ENCODE measurements around the gene RAB9B.

Gene RAB9B

DNA sequence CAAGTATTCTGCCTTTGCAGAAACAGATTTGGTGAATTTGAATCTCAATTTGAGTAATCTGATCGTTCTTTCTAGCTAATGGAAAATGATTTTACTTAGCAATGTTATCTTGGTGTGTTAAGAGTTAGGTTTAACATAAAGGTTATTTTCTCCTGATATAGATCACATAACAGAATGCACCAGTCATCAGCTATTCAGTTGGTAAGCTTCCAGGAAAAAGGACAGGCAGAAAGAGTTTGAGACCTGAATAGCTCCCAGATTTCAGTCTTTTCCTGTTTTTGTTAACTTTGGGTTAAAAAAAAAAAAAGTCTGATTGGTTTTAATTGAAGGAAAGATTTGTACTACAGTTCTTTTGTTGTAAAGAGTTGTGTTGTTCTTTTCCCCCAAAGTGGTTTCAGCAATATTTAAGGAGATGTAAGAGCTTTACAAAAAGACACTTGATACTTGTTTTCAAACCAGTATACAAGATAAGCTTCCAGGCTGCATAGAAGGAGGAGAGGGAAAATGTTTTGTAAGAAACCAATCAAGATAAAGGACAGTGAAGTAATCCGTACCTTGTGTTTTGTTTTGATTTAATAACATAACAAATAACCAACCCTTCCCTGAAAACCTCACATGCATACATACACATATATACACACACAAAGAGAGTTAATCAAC lies 40.1 kb downstream of the RAB9B start:
- no peaks in the 10 kb centered on the region for H3K9me3 ChIP-seq
- H3K4me3 ChIP-seq = no peak overlapping the region
- H3K27me3 ChIP-seq = no peaks in the 10 kb centered on the region
- H3K4me2 ChIP-seq = no peak overlapping the region
- no peak for TF ChIP-seq Cebpa-rat (IDR thresholded peaks at IDR 0.05)
- H3K36me3 ChIP-seq = no peaks in the 10 kb centered on the region
- no peak overlapping the region for H3K27ac ChIP-seq
- H4K20me1 ChIP-seq = no peaks in the 10 kb centered on the region
- no peak overlapping the region for H3K9ac ChIP-seq
- H3K4me1 ChIP-seq = no peaks in the 10 kb centered on the region

DNA sequence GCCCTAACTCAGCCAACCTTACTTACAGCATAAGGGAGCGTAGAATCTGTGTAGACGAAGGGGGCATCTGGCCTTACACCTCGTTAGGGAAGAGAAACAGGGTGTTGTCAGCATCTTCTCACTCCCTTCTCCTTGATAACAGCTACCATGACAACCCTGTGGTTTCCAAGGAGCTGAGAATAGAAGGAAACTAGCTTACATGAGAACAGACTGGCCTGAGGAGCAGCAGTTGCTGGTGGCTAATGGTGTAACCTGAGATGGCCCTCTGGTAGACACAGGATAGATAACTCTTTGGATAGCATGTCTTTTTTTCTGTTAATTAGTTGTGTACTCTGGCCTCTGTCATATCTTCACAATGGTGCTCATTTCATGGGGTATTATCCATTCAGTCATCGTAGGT lies 40.8 kb downstream of the RAB9B start:
- H3K36me3 ChIP-seq = no peaks in the 10 kb centered on the region
- H3K4me3 ChIP-seq = no peak overlapping the region

GRCh38 chrX:103789004-103789403 lies 43.1 kb downstream of the RAB9B start:
- Histone ChIP-seq H3K9ac (no peak overlapping the region), H3K4me3 (no peak overlapping the region), H3K27ac (no peak overlapping the region), H3K36me3 (no peaks in the 10 kb centered on the region), H3K4me2 (no peak overlapping the region), H4K20me1 (no peaks in the 10 kb centered on the region), H3K27me3 (no peaks in the 10 kb centered on the region), H3K4me1 (no peaks in the 10 kb centered on the region), H3K9me3 (no peaks in the 10 kb centered on the region)
- no peak for TF ChIP-seq Cebpa-rat (IDR thresholded peaks at IDR 0.05)

More for the DNA sequence above, 40.8 kb downstream of the RAB9B start:
- Histone ChIP-seq H3K9ac (no peak overlapping the region), H3K4me2 (no peak overlapping the region), H3K27ac (no peak overlapping the region), H4K20me1 (no peaks in the 10 kb centered on the region), H3K4me1 (no peaks in the 10 kb centered on the region), H3K9me3 (no peaks in the 10 kb centered on the region), H3K27me3 (no peaks in the 10 kb centered on the region)
- TF ChIP-seq Cebpa-rat (IDR thresholded peaks at IDR 0.05) = no peak

GRCh38 chrX:103783971-103784370 lies 48.1 kb downstream of the RAB9B start:
- H3K27me3 ChIP-seq = no peaks in the 10 kb centered on the region
- no peak overlapping the region for H3K27ac ChIP-seq
- TF ChIP-seq Cebpa-rat (IDR thresholded peaks at IDR 0.05) = no peak
- no peak overlapping the region for H3K4me2 ChIP-seq
- H3K4me1 ChIP-seq = no peaks in the 10 kb centered on the region
- no peaks in the 10 kb centered on the region for H4K20me1 ChIP-seq
- H3K36me3 ChIP-seq = no peaks in the 10 kb centered on the region
- no peak overlapping the region for H3K4me3 ChIP-seq
- no peaks in the 10 kb centered on the region for H3K9me3 ChIP-seq
- H3K9ac ChIP-seq = no peak overlapping the region

DNA sequence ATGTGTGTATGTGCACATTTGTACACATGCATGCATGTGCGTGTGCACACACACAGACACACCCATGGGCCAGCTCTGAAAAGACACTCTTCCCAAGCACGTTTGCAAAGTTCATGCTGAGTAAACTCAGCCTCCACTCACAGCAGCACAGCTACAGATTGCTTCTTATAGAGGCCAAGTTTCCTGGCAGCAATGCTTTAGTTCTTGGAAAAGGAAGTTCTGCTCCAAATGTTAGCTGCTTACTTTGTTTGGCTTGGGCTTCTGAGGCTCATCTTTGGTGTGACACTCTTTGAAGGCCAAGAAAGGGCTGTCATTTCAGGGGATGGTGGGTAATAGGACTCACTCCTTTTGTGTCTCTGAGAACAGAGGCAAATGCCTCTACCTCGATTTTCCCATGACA lies 48.9 kb downstream of the RAB9B start:
- TF ChIP-seq Cebpa-rat (IDR thresholded peaks at IDR 0.05) = no peak
- H3K4me1 ChIP-seq = no peaks in the 10 kb centered on the region
- no peaks in the 10 kb centered on the region for H4K20me1 ChIP-seq
- no peaks in the 10 kb centered on the region for H3K27me3 ChIP-seq
- no peaks in the 10 kb centered on the region for H3K36me3 ChIP-seq
- H3K9me3 ChIP-seq = no peaks in the 10 kb centered on the region
- H3K27ac ChIP-seq = no peak overlapping the region
- no peak overlapping the region for H3K4me3 ChIP-seq
- no peak overlapping the region for H3K4me2 ChIP-seq
- H3K9ac ChIP-seq = no peak overlapping the region

- no peaks in the 10 kb centered on the region for H3K9me3 ChIP-seq
- no peak overlapping the region for H3K4me2 ChIP-seq
- no peaks in the 10 kb centered on the region for H3K4me1 ChIP-seq
- no peaks in the 10 kb centered on the region for H3K27me3 ChIP-seq
- H3K4me3 ChIP-seq = no peak overlapping the region
- H3K9ac ChIP-seq = no peak overlapping the region
- H3K27ac ChIP-seq = no peak overlapping the region
- H3K36me3 ChIP-seq = no peaks in the 10 kb centered on the region
- H4K20me1 ChIP-seq = no peaks in the 10 kb centered on the region
- TF ChIP-seq Cebpa-rat (IDR thresholded peaks at IDR 0.05) = no peak
These were observed 49.4 kb downstream of the RAB9B start for GRCh38 chrX:103782640-103783039.

DNA sequence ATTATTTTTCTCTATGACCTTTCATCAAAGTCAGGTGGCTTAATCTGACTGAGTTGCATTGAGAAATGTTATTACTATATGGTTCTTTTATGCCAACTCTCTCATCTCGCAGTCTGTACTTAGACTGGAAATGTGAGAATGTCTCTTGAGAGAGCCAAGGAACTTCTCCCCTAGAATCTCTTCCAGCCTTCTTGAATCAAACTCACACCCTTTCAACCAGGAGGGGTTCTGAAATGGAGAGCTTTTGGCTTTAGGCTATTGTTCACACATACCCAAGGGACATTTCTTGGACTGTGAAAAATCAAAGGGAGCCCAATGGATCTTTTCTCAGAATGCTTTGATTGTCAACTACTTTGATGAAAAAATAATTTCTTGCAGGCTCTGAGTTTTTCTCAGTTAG lies 50.4 kb downstream of the RAB9B start:
- Histone ChIP-seq H3K9ac (no peak overlapping the region), H3K4me2 (no peak overlapping the region), H3K4me1 (no peaks in the 10 kb centered on the region), H3K4me3 (no peak overlapping the region), H3K27me3 (no peaks in the 10 kb centered on the region), H3K9me3 (no peaks in the 10 kb centered on the region), H3K27ac (no peak overlapping the region), H4K20me1 (no peaks in the 10 kb centered on the region), H3K36me3 (no peaks in the 10 kb centered on the region)
- TF ChIP-seq Cebpa-rat (IDR thresholded peaks at IDR 0.05) = no peak

DNA sequence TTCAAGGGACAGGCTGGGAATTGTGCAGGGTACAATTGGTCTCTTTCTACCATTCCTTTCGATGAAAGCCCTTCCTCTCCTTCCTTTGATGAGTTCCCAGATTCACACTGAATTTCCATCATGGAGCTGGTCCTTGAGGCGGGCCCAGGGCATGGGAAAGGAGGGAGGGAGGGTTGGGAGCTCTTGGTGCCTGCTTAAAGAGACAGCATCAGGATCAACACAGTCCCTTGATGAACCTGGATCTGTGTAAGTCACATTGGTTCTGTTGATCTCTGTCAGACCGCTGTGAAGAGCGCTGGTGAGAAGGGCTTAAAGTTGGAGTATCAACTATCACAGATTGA lies 51.0 kb downstream of the RAB9B start:
- no peak overlapping the region for H3K4me2 ChIP-seq

DNA sequence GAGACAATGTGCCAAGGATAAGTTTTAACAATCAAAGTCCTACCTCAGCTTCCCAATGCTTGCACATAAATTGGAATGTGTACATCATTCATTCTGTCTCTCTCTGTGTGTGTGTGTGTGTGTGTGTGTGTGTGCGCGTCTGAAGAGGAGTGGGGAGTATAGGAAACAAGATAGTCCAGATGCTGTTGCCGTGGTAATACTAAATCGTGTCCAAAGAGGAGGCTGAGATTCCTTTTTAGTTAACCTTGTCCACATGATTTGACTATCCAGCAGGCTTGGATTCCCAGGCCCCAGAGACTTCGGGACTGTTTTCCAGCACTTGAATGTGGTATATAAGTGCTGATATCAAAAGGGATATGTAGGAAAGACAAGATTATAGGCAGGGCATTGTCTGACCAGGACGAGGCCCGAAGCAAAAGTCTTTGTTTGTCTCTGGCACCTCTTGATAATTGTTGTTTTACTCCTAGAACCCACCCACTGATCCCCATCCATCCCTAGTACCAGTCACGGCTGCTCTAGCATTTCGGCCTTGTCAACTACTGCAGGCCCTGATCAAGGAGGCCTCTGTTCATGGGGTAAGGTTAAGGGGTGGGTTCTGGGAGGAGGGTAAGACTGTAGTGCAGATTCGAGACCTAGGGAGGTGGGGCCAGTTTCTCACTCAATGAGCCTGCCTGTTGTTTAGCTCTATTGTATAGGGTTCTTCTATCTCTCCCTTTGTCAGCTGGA lies 51.6 kb downstream of the RAB9B start:
- no peak overlapping the region for H3K4me3 ChIP-seq
- H3K9me3 ChIP-seq = no peaks in the 10 kb centered on the region
- no peaks in the 10 kb centered on the region for H3K36me3 ChIP-seq
- no peak for TF ChIP-seq Cebpa-rat (IDR thresholded peaks at IDR 0.05)
- no peaks in the 10 kb centered on the region for H3K4me1 ChIP-seq
- H3K9ac ChIP-seq = no peak overlapping the region
- no peak overlapping the region for H3K27ac ChIP-seq
- H3K4me2 ChIP-seq = no peak overlapping the region
- H3K27me3 ChIP-seq = no peaks in the 10 kb centered on the region
- H4K20me1 ChIP-seq = no peaks in the 10 kb centered on the region

More for the DNA sequence above, 51.0 kb downstream of the RAB9B start:
- Histone ChIP-seq H3K27ac (no peak overlapping the region), H3K27me3 (no peaks in the 10 kb centered on the region), H3K9ac (no peak overlapping the region), H4K20me1 (no peaks in the 10 kb centered on the region), H3K36me3 (no peaks in the 10 kb centered on the region), H3K4me1 (no peaks in the 10 kb centered on the region), H3K9me3 (no peaks in the 10 kb centered on the region), H3K4me3 (no peak overlapping the region)
- no peak for TF ChIP-seq Cebpa-rat (IDR thresholded peaks at IDR 0.05)

DNA sequence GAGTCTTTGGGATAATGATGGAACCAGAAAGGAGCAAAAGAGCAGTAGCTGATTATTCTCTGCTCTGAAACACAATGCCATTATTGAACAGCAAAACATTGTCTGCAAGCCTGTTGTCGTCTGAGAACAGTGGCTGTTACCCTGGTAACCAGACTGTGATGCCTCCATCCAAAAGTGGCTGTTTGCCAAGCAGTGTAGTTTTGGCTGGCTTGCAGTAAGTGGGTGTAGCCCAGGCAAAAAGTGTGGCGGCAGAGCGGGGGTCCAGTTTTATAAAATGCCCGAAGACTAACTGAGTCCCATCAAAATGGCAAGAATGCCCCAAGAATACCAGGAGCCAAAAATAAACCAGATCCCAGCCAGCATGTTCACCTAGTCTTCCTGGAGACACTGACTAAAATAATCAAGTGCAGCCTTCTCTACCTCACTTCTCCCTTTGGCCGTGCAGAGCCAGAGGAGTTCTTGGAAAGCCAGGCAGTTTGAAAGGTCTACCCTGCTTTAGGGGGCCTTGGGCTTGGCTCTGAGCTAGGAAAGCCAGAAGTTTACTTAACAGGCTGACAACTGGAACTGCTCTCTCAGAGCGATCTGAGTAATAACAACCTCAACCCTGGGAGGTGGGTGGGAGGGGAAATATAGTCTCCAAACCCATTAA lies 52.8 kb downstream of the RAB9B start:
- no peak for TF ChIP-seq Cebpa-rat (IDR thresholded peaks at IDR 0.05)
- H3K4me1 ChIP-seq = no peaks in the 10 kb centered on the region
- no peaks in the 10 kb centered on the region for H4K20me1 ChIP-seq
- H3K27ac ChIP-seq = no peak overlapping the region
- no peak overlapping the region for H3K4me3 ChIP-seq
- no peaks in the 10 kb centered on the region for H3K27me3 ChIP-seq
- H3K9ac ChIP-seq = no peak overlapping the region
- no peaks in the 10 kb centered on the region for H3K36me3 ChIP-seq
- H3K4me2 ChIP-seq = no peak overlapping the region
- no peaks in the 10 kb centered on the region for H3K9me3 ChIP-seq

All from BLaER1 (cell line).